GM19193 (cell line): ENCODE results near the gene GPBAR1.
A peak's percentile ranks its signal among the peaks of the same experiment; 100 is the strongest.

Source experiments
- POLR2A ChIP-seq: IDR thresholded peaks from 4 replicates; pipeline ENCODE4 v1.6.1; 2011; ENCODE audit not compliant: insufficient read depth, insufficient read length; ENCODE audit errors: extremely low read depth

Gene GPBAR1, protein sequence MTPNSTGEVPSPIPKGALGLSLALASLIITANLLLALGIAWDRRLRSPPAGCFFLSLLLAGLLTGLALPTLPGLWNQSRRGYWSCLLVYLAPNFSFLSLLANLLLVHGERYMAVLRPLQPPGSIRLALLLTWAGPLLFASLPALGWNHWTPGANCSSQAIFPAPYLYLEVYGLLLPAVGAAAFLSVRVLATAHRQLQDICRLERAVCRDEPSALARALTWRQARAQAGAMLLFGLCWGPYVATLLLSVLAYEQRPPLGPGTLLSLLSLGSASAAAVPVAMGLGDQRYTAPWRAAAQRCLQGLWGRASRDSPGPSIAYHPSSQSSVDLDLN

DNA sequence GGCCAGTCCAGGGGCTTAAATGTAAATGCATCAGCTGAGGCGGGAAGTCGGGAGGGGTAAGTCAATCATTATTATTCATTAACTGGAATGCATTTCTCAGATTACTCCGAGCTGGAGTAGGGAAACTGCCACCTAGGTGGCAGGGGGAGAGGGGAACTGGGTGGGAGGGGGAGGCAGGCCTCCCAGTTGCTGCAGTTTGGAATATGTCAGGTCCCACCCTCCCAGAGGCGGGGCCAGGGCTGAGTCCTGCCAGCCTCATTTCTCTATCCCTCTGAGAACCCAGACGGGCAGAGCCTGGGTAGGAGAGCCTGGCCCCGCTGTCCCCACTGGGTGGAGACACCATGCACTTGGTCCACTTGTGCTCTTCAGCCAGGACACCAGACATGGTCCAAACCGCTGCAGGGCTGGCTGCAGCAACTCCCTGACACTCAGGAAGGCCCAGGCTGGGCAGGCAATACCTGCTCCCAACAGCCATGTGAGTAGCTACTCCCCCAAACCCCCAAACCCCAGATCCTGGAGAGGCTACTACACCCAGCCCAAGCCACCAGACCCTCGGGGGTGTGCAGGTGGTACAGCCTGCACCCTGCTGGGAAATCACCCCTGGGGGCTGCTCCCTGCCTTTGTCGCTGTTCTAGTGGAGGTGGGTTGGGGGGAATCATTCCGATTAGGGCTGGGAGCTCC, at the start of gene GPBAR1:
GPBAR1 (plus strand) TSS at position 274 of the 681 bp plus-strand sequence. CDS start 1,710 bp downstream, outside the sequence.
- TF ChIP-seq POLR2A: no peak

DNA sequence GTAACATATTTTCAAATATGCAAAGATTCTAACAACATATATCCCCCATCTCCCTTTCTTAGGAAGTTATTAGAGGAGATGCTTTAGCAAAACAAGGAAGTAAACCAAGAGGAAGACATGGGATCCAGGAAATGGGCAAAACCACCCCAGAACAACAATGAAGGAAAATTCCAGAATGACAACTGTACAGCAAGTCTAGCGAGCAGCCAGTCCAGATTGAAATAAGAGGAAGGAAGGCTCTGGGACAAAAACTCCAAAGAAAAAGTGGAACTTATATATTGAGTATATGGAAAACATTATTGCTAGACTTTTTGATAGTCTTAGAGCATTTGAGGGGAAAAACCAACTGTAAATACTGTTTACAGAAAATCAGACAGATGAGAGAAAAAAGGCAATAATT, 46.7 kb upstream of the GPBAR1 start:
- TF ChIP-seq POLR2A: no peak

DNA sequence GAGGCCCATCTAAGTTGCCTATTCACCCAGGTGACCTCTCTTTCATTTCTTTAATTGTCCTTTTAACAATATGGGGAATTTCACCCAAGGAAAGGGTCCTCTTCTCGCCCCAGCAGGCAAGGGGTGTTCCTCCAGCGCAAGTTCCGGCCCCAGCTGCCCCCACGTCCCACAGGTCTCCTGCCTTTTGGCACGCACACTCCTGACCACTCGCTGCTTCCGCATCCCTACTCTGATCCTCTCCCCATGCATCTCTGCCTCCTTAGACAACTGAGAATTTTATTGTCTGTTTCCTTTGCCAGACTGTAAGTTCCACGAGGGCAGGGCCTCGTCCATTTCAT, 44.5 kb upstream of the GPBAR1 start:
- TF ChIP-seq POLR2A: no peak

DNA sequence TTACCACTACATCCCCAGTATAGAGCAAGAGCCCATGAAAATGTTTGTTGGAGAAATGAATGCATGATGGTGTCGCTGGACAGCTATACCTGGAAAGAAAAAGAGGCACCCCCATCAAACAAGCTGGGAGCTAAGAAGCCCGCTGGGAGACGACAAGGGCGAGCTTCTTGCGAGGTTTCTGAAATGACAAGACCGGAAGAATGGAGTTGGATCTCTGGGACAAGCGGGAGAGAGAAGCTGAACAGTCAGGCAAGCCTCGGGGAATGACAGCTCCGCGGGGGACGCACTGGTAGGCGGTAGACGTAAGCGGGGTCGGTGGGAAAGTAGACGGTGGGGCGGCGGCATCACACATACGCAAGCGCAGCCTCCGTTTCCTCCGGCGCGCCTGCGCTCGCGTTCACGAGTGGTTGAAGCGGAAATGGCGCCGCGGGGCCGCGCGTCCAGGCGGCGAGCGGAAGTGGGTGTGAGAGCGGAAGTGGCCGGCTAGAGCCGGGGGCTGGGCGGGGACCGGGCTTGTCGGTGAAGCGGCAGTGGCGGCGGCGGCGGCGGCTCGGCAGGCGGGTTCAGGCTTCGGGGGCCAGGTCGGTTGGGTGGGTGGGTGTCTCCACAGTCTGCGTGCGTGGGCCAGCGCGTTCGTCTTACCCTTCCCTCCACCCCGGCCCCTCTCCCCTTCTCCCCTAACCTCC, 44.0 kb upstream of the GPBAR1 start, which contains the start of gene ARPC2:
ARPC2 (plus strand) TSS at position 516 of the 686 bp plus-strand sequence. CDS start 282 bp downstream, outside the sequence.
- peak; percentile 69 for TF ChIP-seq POLR2A

DNA sequence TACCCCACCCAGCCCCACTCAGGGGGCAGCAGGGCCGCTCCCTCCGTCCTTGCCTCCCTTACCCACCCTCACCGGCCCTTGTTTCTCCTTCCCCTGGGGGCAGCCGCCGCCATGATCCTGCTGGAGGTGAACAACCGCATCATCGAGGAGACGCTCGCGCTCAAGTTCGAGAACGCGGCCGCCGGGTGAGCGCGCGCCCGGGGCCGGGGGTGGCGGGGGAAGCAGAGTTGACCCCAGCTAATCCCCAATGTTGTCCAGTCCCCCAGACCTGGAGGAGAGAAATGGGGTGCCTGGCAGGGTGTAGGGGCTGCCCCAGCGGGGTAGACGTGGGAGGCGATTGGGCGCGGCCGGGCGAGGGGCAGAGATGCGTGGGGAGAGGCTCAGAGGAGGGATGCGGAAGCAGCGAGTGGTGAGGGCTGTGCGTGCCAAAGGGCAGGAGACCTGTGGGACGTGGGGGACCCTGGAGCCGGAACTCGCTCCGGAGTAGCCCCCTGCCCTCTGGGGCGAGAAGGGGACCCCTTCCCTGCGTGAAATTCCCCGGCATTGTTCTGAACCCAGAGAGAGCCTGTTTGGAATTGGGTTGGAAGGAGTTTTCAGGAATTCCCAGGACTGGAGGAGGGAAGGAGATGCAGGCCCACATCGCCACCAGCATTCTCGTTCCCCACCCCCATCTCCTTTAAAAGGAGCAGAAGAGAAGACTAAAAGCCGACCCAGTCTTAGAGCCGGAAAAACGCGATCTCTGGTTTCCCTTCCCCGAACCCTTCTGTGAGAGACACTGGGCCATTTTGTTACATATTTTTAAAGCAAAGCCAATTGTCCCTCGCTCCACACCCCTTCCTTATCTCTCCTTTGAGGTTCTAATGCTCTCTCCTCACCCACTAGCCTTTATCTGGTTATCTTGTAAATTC, 43.2 kb upstream of the GPBAR1 start:
- peak; percentile 61 for TF ChIP-seq POLR2A

DNA sequence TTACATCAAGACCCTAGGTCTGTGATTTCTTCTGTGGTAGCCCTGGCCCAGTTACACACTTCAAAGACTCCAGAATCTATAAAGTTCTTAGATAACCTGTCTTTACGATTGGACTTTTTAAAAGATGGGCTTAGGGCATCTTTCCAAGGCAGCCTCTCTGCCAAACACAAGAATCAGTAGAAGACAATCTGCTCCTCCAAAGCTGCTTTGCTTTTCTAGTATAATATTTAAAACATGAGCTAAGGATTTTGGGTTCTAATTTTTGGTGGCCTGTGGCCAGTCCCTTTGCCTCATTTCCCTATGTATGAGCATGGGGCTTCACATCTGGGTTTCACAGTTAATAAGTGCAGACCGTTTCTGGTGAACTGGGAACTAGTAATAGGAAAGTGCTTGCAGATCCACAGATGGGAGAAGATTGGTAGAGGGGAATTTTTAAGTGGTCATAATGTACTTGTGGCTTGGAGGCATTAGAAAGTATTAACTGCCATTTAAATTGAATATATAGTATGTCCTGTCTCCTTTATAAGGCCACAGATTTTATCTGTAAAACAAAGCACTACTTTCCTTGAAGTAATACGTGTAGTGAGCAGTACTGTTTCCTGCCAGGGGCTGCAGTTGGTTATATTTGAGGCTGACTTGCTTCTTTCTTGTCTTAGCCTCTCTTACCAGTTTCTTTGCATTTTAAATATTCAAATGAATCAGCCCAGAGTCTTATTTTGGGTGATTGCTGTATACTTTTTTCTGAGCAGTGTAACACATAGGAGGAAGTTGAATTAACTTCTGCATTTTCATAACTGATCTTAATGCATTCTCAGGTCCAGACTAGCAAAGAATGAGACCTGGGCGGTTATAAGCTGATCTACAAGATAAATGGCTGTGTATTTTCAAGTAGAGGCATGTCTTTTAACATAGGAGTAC, 42.3 kb upstream of the GPBAR1 start:
- TF ChIP-seq POLR2A: no peak

DNA sequence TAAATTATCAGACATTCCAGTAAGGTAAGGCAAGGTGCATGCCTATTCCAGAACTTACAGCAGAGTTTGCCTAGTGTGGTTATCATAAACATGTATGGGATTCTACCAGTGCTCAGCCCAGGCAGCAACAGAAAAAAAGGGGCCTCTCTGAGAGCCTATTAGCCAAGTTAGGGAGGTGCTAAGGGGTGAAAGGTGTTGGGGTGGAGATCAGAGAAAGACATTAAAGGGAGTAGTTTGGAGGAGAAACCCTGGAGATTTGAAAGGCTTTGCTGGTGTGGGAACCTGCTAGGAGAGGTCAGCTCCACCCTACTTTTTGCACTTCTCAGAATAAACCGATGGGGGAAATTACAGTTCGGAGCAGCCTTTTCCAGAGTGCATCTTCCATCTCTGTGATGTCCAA, 40.9 kb upstream of the GPBAR1 start:
- TF ChIP-seq POLR2A: no peak

DNA sequence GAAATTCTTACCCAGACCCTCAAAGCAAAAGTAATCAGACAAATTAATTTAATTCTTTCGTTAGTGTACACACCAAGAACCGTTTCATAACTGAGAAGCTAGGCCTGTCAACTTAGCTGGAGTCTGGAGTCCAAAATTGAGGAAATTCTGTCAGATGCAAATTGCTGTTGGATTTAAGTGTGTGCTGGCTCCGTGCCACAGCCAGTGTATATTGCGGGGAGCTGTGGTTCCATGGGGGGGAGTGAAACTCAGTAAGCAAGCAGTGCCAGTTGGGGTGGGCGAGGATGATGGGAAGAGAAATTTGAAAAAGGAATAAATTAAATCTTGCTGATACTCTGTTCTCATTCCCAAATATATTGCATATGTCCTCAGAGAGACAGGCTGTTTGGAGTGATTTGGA, 39.8 kb upstream of the GPBAR1 start:
- TF ChIP-seq POLR2A: peak; percentile 13

DNA sequence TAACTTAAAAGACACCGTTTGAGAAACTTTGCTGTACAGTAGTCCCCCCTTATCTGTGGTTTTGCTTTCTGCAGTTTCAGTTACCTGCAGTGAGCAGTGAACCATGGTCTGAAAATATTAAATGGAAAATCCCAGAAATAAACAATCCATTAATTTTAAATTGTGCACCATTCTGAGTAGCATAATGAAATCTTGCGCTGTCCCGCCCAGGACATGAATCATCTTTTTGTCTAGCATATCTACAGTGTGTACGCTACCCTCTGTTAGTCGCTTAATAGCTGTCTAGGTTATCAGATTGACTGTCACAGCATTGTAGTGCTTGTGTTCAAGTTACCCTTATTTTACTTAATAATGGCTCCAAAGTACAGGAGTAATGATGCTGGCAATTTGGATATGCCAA, 37.8 kb upstream of the GPBAR1 start:
- no peak for TF ChIP-seq POLR2A

DNA sequence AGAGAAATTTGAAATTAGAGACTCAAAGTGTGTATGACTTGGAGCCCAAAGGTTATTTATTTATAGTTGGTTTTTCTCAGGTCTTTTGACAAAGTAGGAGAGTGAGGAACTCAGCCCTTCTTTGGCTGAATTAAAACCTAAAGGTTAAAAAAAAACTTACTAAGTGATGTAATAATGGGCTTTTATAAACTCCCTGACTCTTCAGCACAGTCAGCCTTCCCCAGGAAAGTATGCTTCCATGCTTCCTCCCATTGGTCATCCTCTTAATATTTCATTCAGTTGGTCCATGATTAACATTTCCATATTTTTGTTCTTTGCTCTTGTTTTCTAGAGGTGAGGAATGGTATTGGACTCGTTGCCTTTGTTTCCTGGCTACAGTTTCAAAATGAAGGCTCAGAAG, 36.6 kb upstream of the GPBAR1 start:
- TF ChIP-seq POLR2A: no peak

DNA sequence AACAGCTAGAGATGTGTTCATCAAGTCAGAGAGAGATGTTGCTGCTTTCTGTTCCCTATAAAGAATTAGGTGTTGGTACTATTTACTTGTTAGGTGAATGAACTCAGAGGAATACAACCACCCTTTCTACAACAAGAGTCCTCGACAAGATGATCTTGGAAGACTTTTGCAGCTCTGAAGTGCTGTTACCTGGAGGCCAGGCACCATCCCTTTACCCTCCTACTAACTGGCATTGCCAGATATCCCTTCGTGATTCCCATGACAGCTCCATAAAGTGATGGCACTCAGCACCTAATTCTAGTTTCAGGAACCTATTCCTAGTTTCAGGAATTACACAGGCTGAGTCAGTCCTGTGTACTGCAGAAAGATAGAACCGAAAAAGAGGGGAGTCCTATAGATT, 33.9 kb upstream of the GPBAR1 start:
- TF ChIP-seq POLR2A: no peak

DNA sequence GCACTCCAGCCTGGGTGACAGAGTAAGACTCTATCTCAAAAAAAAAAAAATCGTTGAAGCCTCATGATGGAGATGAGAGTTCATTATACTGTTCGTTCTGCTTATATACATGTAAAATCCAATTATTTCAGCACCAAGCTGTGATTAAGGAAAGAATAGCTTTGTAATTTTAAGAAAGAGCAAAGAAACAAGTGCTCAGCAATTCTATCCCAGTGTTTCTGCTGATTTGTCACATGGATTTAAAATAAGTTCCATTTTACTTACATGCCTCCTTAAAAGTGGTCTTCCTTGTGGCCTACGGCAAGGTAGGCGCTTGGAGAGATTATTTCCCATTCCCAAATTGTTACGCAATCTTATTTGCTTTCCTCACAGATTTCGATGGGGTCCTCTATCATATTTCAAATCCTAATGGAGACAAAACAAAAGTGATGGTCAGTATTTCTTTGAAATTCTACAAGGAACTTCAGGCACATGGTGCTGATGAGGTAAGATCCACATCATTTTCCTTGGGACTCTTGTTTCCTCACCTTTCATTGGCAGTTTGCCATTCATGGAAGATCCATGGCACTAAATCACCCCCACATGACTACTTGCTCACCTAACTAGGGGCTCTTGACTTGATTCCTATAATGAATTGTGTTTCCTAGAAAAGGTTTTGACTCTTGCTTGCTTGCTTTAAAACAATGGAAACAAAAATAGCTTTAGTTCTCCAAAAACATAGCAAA, 32.3 kb upstream of the GPBAR1 start:
- no peak for TF ChIP-seq POLR2A

DNA sequence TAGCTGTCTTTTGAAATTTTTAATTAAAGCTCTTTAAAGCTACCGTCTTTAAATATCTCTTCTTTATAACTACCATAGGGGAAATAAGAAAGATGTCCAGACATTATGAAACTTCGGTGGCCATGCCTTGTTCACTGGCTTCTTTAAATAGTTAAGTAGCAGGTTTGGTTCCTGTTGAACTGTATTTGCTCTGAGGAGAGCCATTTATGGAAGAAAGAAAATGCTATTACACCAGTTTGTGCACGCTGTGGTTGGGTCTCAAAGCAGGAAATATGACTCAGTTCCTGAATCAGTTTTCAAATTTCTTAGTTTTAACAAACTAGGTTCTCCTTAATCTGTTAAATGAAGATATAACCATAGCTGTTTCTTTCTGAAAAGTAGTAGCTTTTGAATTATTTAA, 31.6 kb upstream of the GPBAR1 start:
- TF ChIP-seq POLR2A: no peak
